GM12878 (cell line): ENCODE data around the gene N4BP3. TPM values are rescaled to one million over a fixed set of nuclear protein-coding genes. Genes with fewer than 3 reads are reported as not detected.

Source experiments
- ATAC-seq: fragments of 200-7000 bp; cut with Tn5 transposase; 3 replicates; pipeline ENCODE4 v1.9.1; 2020; ENCODE audit warnings: mild to moderate bottlenecking, moderate library complexity
- BruUV-seq: library from RNA; stranded (reverse); fragments of 400-500 nt; replicated peaks from 2 replicates; lab custom pipeline; 2021; lab: Mats Ljungman, UMichigan
- CTCF ChIA-PET: fragments of 300-600 bp; sonication (Branson Sonifier 250); formaldehyde crosslinking; extraction: SDS; loops from one replicate; lab custom pipeline; 2021; ENCODE audit warnings: inconsistent platforms; lab: Yijun Ruan, JAX
- POLR2A ChIA-PET: fragments of 350-600 bp; formaldehyde crosslinking; extraction: SDS; loops from one replicate; lab custom pipeline; 2021; ENCODE audit warnings: inconsistent platforms; lab: Charles Lee
- RAD21 ChIA-PET: fragments of 300-600 bp; sonication (Branson Sonifier 250); formaldehyde crosslinking; loops from one replicate; lab custom pipeline; 2023; ENCODE audit warnings: antibody characterized with exemption; ENCODE audit not compliant: unreplicated experiment; lab: Charles Lee
- SMC1A ChIA-PET: fragments of 300-600 bp; sonication (Branson Sonifier 250); formaldehyde crosslinking; loops from one replicate; lab custom pipeline; 2023; ENCODE audit not compliant: unreplicated experiment, uncharacterized antibody; lab: Charles Lee
- DNase-seq: peaks from one replicate; pipeline ENCODE4 v3.0.0-alpha.2; 2011; ENCODE audit warnings: low read depth, low spot score
- FAIRE-seq: peaks from 3 replicates; lab custom pipeline; 2011; peaks lifted over from hg19 to GRCh38; lab: Jason Lieb, UNC
- H2AFZ ChIP-seq: 2 replicates; pipeline ENCODE4 v1.6.0; 2011; ENCODE audit warnings: low read depth, low read length, control low read depth; ENCODE audit not compliant: control insufficient read depth
- H3K27ac ChIP-seq: 2 replicates; pipeline ENCODE4 v1.5.1; 2011; ENCODE audit warnings: control low read depth; ENCODE audit not compliant: control insufficient read depth, insufficient read depth
- H3K27me3 ChIP-seq, 2 experiments: replicated peaks in 1 of 2; 2 replicates each; pipeline versions ENCODE4 v1.6.0 to v1.6.1; 2011; ENCODE audit warnings: low read length in 1 of 2; ENCODE audit not compliant: control insufficient read depth in 2 of 2, insufficient read depth in 2 of 2
- H3K36me3 ChIP-seq, 2 experiments: 2 replicates each; pipeline ENCODE4 v1.5.1; 2011; ENCODE audit warnings: low read length in 1 of 2; ENCODE audit not compliant: control insufficient read depth in 2 of 2, insufficient read depth in 2 of 2
- H3K4me1 ChIP-seq: 2 replicates; pipeline ENCODE4 v1.6.1; 2011; ENCODE audit warnings: mild to moderate bottlenecking, low read length, moderate library complexity, mixed read lengths; ENCODE audit not compliant: control insufficient read depth, insufficient read depth
- H3K4me2 ChIP-seq: 2 replicates; pipeline ENCODE4 v1.6.0; 2011; ENCODE audit warnings: control low read depth; ENCODE audit not compliant: control insufficient read depth, insufficient read depth
- H3K4me3 ChIP-seq: fragments of 200-600 bp; sonication (generic); 2 replicates; pipeline ENCODE4 v1.5.1; 2016
- H3K79me2 ChIP-seq: 2 replicates; pipeline ENCODE4 v1.6.0; 2011; ENCODE audit warnings: low read length; ENCODE audit not compliant: control insufficient read depth, insufficient read depth
- H3K9ac ChIP-seq: 2 replicates; pipeline ENCODE4 v1.8.0; 2011; ENCODE audit warnings: low read length, control low read depth, mixed read lengths; ENCODE audit not compliant: control insufficient read depth, insufficient read depth
- H3K9me3 ChIP-seq: replicated peaks from 3 replicates; pipeline ENCODE4 v1.5.1; 2011; ENCODE audit warnings: mild to moderate bottlenecking, low read length; ENCODE audit not compliant: control insufficient read depth, insufficient read depth
- H4K20me1 ChIP-seq: 2 replicates; pipeline ENCODE4 v1.6.0; 2011; ENCODE audit not compliant: control insufficient read depth, insufficient read depth
- FOXK2 ChIP-seq: fragments of 450-650 bp; IDR thresholded peaks from 2 replicates; pipeline ENCODE4 v1.6.1; 2017; ENCODE audit warnings: mild to moderate bottlenecking, moderate library complexity
- HDAC6 ChIP-seq: fragments of 200-600 bp; sonication (generic); IDR thresholded peaks from one replicate; pipeline ENCODE4 v1.8.0; 2017; ENCODE audit warnings: antibody characterized with exemption; ENCODE audit not compliant: unreplicated experiment
- IKZF2 ChIP-seq, 2 experiments: fragments of 450-650 bp; IDR thresholded peaks; 2 replicates each; pipeline ENCODE4 v1.6.1; 2017; ENCODE audit warnings: mild to moderate bottlenecking in 2 of 2, moderate library complexity in 2 of 2
- MLLT1 ChIP-seq: fragments of 450-650 bp; IDR thresholded peaks from 2 replicates; pipeline ENCODE4 v1.6.1; 2016; ENCODE audit warnings: mild to moderate bottlenecking
- MTA2 ChIP-seq: fragments of 450-650 bp; IDR thresholded peaks from 2 replicates; pipeline ENCODE4 v1.6.1; 2016; ENCODE audit warnings: low read depth, mild to moderate bottlenecking, moderate library complexity
- MYB ChIP-seq: fragments of 150-350 bp; IDR thresholded peaks from 2 replicates; pipeline ENCODE4 v1.6.1; 2014; ENCODE audit warnings: mild to moderate bottlenecking, low read depth, low read length, borderline replicate concordance
- MYC ChIP-seq: IDR thresholded peaks from 2 replicates; pipeline ENCODE4 v1.6.1; 2011; ENCODE audit warnings: mild to moderate bottlenecking, low read length, moderate library complexity, inconsistent platforms; ENCODE audit not compliant: insufficient read depth, insufficient replicate concordance, insufficient read length, severe bottlenecking
- POLR2A ChIP-seq: IDR thresholded peaks from 2 replicates; pipeline ENCODE4 v1.6.1; 2011; ENCODE audit warnings: low read depth, mild to moderate bottlenecking, low read length
- RAD51 ChIP-seq: fragments of 450-650 bp; IDR thresholded peaks from 2 replicates; pipeline ENCODE4 v1.6.1; 2016; ENCODE audit warnings: moderate library complexity, mild to moderate bottlenecking, inconsistent platforms
- SUPT20H ChIP-seq: IDR thresholded peaks from 2 replicates; pipeline ENCODE4 v1.6.1; 2011; ENCODE audit warnings: low read depth, mild to moderate bottlenecking, low read length, moderate library complexity, borderline replicate concordance; ENCODE audit not compliant: control insufficient read depth
- WGBS: methylation state at CpG from one replicate; pipeline ENCODE4 v1.1.6; 2016; ENCODE audit warnings: low lambda C conversion rate; ENCODE audit not compliant: insufficient replicate concordance, insufficient coverage; ENCODE audit errors: missing lambda C conversion rate; 5-methylcytosine and 5-hydroxymethylcytosine counted together
- in situ Hi-C: fragments of 300-500 bp; cut with MboI; formaldehyde crosslinking; loops from 9 replicates; pipeline ENCODE4 v1.14.3; 2018; ENCODE audit warnings: mixed read lengths
- intact Hi-C: fragments of 100-400 bp; cut with micrococcal nuclease; formaldehyde crosslinking; loops from one replicate; pipeline ENCODE4 v1.14.2; 2022; ENCODE audit not compliant: unreplicated experiment
- polyA plus RNA-seq, 11 experiments: library from polyadenylated mRNA; depleted of rRNA in 4 of 11; unstranded in 6 of 11; stranded (reverse) in 5 of 11; fragments of >200 nt; fragmentation: Nextera tagmentation in 4 of 11; fragmentation: Illumina TruSeq in 1 of 11; extraction: Ambion mirVana in 4 of 11; extraction: Trizol in 1 of 11; gene quantifications; 1 replicate in 1 of 11; 2 replicates in 10 of 11; pipeline versions ENCODE4 v1.2.1 to v1.2.3, GENCODE V29; 2011 to 2016; ENCODE audit warnings: inconsistent platforms in 2 of 11, missing spikeins in 2 of 11, low read depth in 1 of 11
- total RNA-seq, 4 experiments: library from RNA; depleted of rRNA in 3 of 4; stranded (reverse); fragments of >200 nt in 3 of 4; fragmentation: Illumina TruSeq in 1 of 4; extraction: Trizol in 1 of 4; gene quantifications; 2 replicates each; pipeline versions ENCODE4 v1.2.1 to v1.2.3, GENCODE V29; 2013 to 2021
- TF ChIP-seq, protein P1 (sequence below): fragments of 450-650 bp; IDR thresholded peaks from 2 replicates; pipeline ENCODE4 v1.6.1; 2017; ENCODE audit warnings: borderline replicate concordance

N4BP3 gene
- total and polyA plus RNA-seq, 10 of the 15 experiments (the other 5 are each of a cell fraction or from before 2014, with no cell fraction given), result 0.06 to 13.0 (median 4.3) TPM

DNA sequence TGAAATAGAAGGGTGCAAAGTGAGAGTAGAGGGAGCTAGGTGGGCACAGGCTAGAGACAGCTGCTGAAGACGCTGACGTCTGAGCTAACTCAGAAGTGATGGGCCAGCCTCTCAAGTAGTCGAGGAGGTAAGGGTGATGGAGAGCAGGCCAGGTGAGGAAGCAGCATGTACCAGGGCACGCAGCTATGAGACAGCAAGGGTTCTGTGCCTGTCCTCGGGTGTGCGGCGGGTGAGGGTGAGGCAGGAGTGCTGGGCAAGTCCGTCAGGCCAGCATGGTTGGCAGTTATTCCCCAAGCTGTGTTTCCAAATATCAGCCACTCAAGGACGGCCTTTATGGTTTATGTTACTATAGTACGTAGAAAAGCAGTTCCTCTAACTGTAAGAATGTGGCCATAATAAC lies 23.7 kb downstream of the N4BP3 start (continued):
- no peak for TF ChIP-seq MYB

DNA sequence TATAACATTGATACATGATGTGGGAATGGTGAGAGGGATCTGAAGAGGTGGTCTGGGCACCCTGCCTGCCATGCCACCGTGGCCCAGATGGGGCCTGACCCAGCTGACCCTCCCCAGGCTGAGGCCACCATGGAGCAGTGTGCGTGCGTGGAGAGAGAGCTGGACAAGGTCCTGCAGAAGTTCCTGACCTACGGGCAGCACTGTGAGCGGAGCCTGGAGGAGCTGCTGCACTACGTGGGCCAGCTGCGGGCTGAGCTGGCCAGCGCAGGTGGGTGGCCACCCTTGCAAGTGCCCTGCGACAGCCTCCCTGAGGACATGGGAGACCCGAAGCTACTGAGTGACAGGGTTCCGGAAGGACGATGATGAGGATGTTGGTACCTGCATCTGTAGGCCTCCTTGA lies 24.7 kb downstream of the N4BP3 start:
- H3K9ac ChIP-seq, result no peak overlapping the region
- no peaks in the 10 kb centered on the region for H3K79me2 ChIP-seq
- no peaks in the 10 kb centered on the region for H3K9me3 ChIP-seq
- CTCF ChIA-PET, result interaction anchor here (0.6 to 1.6 kb wide), 6 partner anchors 18 to 578 kb away, joined by 3 to 6 read pairs (median 3); no protein-coding TSS in a partner anchor
- no peak overlapping the region for H3K4me2 ChIP-seq
- no peak overlapping the region for H3K27ac ChIP-seq
- RAD21 ChIA-PET, result no interaction called here
- BruUV-seq, result no TSS peak
- no peak for FAIRE-seq
- H3K27me3 ChIP-seq, result no peaks in the 10 kb centered on the region
- H3K4me3 ChIP-seq, result no peak overlapping the region
- no peaks in the 10 kb centered on the region for H4K20me1 ChIP-seq
- no peak for TF ChIP-seq FOXK2
- peak; percentile 32; the same call in 1 of the 2 replicates for TF ChIP-seq POLR2A
- in situ Hi-C loops, result no loop called here
- POLR2A ChIA-PET, result interaction anchor here (0.7 to 1.0 kb wide), 2 partner anchors 12 to 782 kb away, joined by 3 read pairs; no protein-coding TSS in a partner anchor
- peaks cover 6 to 23% of the 10 kb centered on the region in 2 experiments for H3K36me3 ChIP-seq
- ATAC-seq, result no peak
- 97% methylated on average over 12 of the region's 12 CpGs for WGBS
- H3K4me1 ChIP-seq, result no peaks in the 10 kb centered on the region
- intact Hi-C loops, result no loop called here
- DNase-seq, result no peak
- H2AFZ ChIP-seq, result no peak overlapping the region
- SMC1A ChIA-PET, result interaction anchor here (1.0 kb wide), 1 partner anchor 60 kb away, joined by 3 read pairs; no protein-coding TSS in a partner anchor

DNA sequence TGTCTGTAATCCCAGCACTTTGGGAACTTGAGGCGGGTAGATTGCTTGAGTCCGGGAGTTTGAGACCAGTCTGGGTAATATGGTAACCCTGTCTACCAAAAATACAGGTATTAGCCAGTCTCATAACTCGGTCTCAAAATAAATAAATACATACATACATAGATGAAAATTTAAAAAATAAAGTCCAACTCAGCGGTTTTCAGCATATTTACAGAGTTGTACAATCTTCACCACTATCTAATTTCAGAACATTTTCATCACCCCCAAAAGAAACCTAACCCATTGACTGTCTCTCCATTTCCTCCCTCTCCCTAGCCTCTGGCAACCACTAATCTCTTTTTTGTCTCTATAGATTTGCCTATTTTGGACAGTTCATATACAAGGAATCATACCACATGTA lies 28.2 kb downstream of the N4BP3 start:
- DNase-seq, result no peak
- Histone ChIP-seq H3K36me3 (peaks cover 21 to 27% of the 10 kb centered on the region in 2 experiments), H3K4me3 (no peak overlapping the region), H3K4me1 (peaks cover 10% of the 10 kb centered on the region), H3K27me3 (no peaks in the 10 kb centered on the region), H3K27ac (no peak overlapping the region), H3K9me3 (no peaks in the 10 kb centered on the region), H3K79me2 (no peaks in the 10 kb centered on the region), H4K20me1 (no peaks in the 10 kb centered on the region), H3K9ac (no peak overlapping the region), H3K4me2 (no peak overlapping the region), H2AFZ (no peak overlapping the region)
- TSS peak; percentile 27 for BruUV-seq
- RAD21 ChIA-PET, result interaction anchor here (0.9 kb wide), 1 partner anchor 67 kb away, joined by 3 read pairs; no protein-coding TSS in a partner anchor
- CTCF ChIA-PET, result interaction anchor here (1.5 to 13.8 kb wide), 3 partner anchors 12 to 65 kb away, joined by 3 to 183 read pairs (median 6); partner anchors contain the start of gene NHP2
- in situ Hi-C loops (no loop called here), intact Hi-C loops (no loop called here)
- FAIRE-seq, result no peak
- POLR2A ChIA-PET, result interaction anchor here (0.6 kb wide), 1 partner anchor 15 kb away, joined by 4 read pairs; no protein-coding TSS in a partner anchor
- SMC1A ChIA-PET, result interaction anchor here (0.7 to 1.3 kb wide), 2 partner anchors 64 to 65 kb away, joined by 3 to 5 read pairs; no protein-coding TSS in a partner anchor
- no peak for ATAC-seq
- 86% methylated on average over 4 of the region's 4 CpGs for WGBS
- TF ChIP-seq, protein P1, sequence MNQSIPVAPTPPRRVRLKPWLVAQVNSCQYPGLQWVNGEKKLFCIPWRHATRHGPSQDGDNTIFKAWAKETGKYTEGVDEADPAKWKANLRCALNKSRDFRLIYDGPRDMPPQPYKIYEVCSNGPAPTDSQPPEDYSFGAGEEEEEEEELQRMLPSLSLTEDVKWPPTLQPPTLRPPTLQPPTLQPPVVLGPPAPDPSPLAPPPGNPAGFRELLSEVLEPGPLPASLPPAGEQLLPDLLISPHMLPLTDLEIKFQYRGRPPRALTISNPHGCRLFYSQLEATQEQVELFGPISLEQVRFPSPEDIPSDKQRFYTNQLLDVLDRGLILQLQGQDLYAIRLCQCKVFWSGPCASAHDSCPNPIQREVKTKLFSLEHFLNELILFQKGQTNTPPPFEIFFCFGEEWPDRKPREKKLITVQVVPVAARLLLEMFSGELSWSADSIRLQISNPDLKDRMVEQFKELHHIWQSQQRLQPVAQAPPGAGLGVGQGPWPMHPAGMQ, result no peak
- TF ChIP-seq RAD51, result no peak
- TF ChIP-seq MTA2, result no peak
- no peak for TF ChIP-seq HDAC6
- TF ChIP-seq IKZF2 (IDR thresholded peaks at IDR 0.05), result no peak
- no peak for TF ChIP-seq POLR2A
- no peak for TF ChIP-seq SUPT20H
- no peak for TF ChIP-seq MYC
- TF ChIP-seq MLLT1, result no peak
